ENCODE results near the gene ACOX2. TPM values are rescaled to one million over a fixed set of nuclear protein-coding genes. Genes with fewer than 3 reads are reported as not detected.
A peak's percentile ranks its signal among the peaks of the same experiment; 100 is the strongest.

ACOX2 gene
- total RNA-seq, 1 donor from 2014 or later: 32.6 TPM

- no peaks in the 10 kb centered on the region for H3K27me3 ChIP-seq
- no peaks in the 10 kb centered on the region for H3K4me1 ChIP-seq
- DNase-seq (ENCODE audit: low spot score in 2 of 2): no peak
- H3K9me3 ChIP-seq: no peaks in the 10 kb centered on the region
- TF ChIP-seq CTCF (IDR thresholded peaks at IDR 0.05): no peak
- intact Hi-C loops (cut with DNase I): no loop called here
- H3K27ac ChIP-seq: no peak overlapping the region
- H3K4me3 ChIP-seq: no peak overlapping the region
- no peaks in the 10 kb centered on the region for H3K36me3 ChIP-seq
Observed at GRCh38 chr3:58570851-58571250, 33.9 kb upstream of the ACOX2 start.

GRCh38 chr3:58569287-58570001 is 32.5 kb upstream of the ACOX2 start:
- peak in 1 of 2 donors; percentile 54 for DNase-seq (ENCODE audit: low spot score in 2 of 2)

GRCh38 chr3:58568572-58569286 is 31.7 kb upstream of the ACOX2 start:
- Histone ChIP-seq H3K4me1 (no peaks in the 10 kb centered on the region), H3K27me3 (no peaks in the 10 kb centered on the region), H3K9me3 (no peaks in the 10 kb centered on the region), H3K36me3 (no peaks in the 10 kb centered on the region), H3K27ac (no peak overlapping the region), H3K4me3 (no peak overlapping the region)
- DNase-seq (ENCODE audit: low spot score in 2 of 2): peak in 1 of 2 donors; percentile 85
- peak; percentile 47 to 82 (median 74) for TF ChIP-seq CTCF (IDR thresholded peaks at IDR 0.05)
- intact Hi-C loops (cut with DNase I): loop anchor here (1.0 kb wide), 1 partner anchor 62 kb away; no protein-coding TSS in a partner anchor

More at GRCh38 chr3:58569287-58570001, 32.5 kb upstream of the ACOX2 start:
- TF ChIP-seq CTCF (IDR thresholded peaks at IDR 0.05): no peak
- H3K4me3 ChIP-seq: no peak overlapping the region
- no peaks in the 10 kb centered on the region for H3K36me3 ChIP-seq
- H3K4me1 ChIP-seq: no peaks in the 10 kb centered on the region
- intact Hi-C loops (cut with DNase I): no loop called here
- no peak overlapping the region for H3K27ac ChIP-seq
- no peaks in the 10 kb centered on the region for H3K27me3 ChIP-seq
- no peaks in the 10 kb centered on the region for H3K9me3 ChIP-seq

DNA sequence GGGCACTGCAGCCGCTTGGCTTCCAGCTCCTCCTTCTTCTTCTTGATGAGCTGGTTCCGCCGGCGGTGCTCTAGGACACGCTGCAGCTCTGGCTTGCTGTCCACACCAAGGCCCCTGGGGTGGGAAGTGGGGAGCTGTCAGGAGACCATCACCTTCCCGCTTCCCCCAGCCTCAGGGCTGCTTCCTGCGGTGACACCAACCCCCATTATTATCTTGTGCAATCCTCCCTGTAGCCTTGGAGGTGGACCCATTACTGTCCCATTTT is 30.2 kb upstream of the ACOX2 start:
- no peaks in the 10 kb centered on the region for H3K9me3 ChIP-seq
- H3K27me3 ChIP-seq: no peaks in the 10 kb centered on the region
- no peak overlapping the region for H3K27ac ChIP-seq
- no peaks in the 10 kb centered on the region for H3K36me3 ChIP-seq
- no peak overlapping the region for H3K4me3 ChIP-seq
- no peak for DNase-seq (ENCODE audit: low spot score in 2 of 2)
- TF ChIP-seq CTCF (IDR thresholded peaks at IDR 0.05): no peak
- H3K4me1 ChIP-seq: no peaks in the 10 kb centered on the region
- intact Hi-C loops (cut with DNase I): no loop called here

DNA sequence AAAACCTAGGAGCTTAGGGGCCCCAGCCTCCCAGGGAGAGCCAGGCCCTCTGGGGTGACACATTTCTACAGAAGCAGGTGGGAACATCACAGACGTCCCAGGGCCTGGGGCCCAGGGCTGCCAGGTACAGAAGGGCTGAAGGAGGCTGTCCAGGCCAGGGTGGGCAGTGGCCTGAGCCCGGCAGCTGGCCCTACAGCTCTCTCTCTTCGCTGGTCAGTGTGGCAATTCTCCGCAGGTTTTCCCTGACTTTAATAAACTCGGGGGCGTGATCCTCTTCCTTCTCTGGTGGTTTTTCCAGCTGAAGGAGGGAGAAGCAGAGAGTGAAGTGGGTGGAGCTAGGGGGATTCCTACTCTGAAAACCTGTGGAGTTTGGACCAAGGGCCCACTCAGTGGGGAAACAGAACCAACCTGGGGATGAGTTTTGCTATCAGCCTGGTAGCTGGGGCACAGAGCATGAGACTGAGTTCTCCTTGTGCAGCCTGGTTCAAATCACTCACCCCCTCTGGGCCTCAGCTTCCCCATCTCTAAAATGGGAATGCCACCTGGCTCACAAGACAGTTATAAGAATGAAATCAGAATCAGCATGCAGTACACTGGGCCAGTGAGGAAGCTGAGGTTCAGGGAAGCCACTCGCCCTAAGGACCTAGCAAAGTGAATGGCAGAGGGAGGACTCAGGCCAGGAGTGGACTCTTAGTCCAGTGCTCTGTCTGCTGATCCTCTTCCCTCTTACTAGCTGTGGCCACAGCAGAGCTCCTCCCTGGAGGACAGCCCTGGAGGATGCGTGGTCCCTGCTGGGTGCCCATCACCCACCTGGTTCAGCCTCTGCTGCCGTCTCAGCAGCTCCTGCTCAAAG is 29.6 kb upstream of the ACOX2 start:
- no peak overlapping the region for H3K4me3 ChIP-seq
- H3K27ac ChIP-seq: no peak overlapping the region
- H3K27me3 ChIP-seq: no peaks in the 10 kb centered on the region
- TF ChIP-seq CTCF (IDR thresholded peaks at IDR 0.05): no peak
- intact Hi-C loops (cut with DNase I): no loop called here
- H3K9me3 ChIP-seq: no peaks in the 10 kb centered on the region
- H3K36me3 ChIP-seq: no peaks in the 10 kb centered on the region
- H3K4me1 ChIP-seq: no peaks in the 10 kb centered on the region
- no peak for DNase-seq (ENCODE audit: low spot score in 2 of 2)
